Vagina (tissue), 2 donors: ENCODE results near the gene SCYGR5.

Source experiments
- CTCF ChIP-seq, 3 experiments: fragments of 450-650 bp in 2 of 3; fragments of 200-600 bp in 1 of 3; sonication (generic) in 1 of 3; IDR thresholded peaks; one replicate each; pipeline ENCODE4 v1.5.1; 2017 to 2019; ENCODE audit warnings: antibody characterized with exemption in 3 of 3, mild to moderate bottlenecking in 2 of 3, moderate library complexity in 2 of 3
- POLR2A ChIP-seq, 2 donors: fragments of 450-650 bp; IDR thresholded peaks; one replicate each; pipeline ENCODE4 v1.6.1; 2017; ENCODE audit warnings: antibody characterized with exemption in 2 of 2, mild to moderate bottlenecking in 2 of 2, moderate library complexity in 2 of 2
- POLR2AphosphoS5 ChIP-seq, 2 donors: sonication (generic); formaldehyde crosslinking; IDR thresholded peaks; one replicate each; pipeline ENCODE4 v1.9.0; 2017; ENCODE audit warnings: antibody characterized with exemption in 2 of 2, mild to moderate bottlenecking in 2 of 2, low read depth in 1 of 2; ENCODE audit not compliant: insufficient read depth in 1 of 2

GRCh38 chr2:227634201-227634600 lies 32.4 kb upstream of the SCYGR5 start:
- TF ChIP-seq CTCF (IDR thresholded peaks at IDR 0.05), result no peak
- TF ChIP-seq POLR2A (IDR thresholded peaks at IDR 0.05), result no peak
- TF ChIP-seq POLR2AphosphoS5 (IDR thresholded peaks at IDR 0.05; ENCODE audit: insufficient read depth in 1 of 2, low read depth in 1 of 2), result no peak
